KOPT-K1 (cell line): ENCODE measurements around the gene ARHGEF6.
"Not testable (repeated sequence)": the region's sequence is repeated elsewhere in the genome, so short reads cannot be mapped to it uniquely, and the experiment has no call there.

Experiments
- H3K27ac ChIP-seq: fragments of 200-600 bp; sonication (generic); 2 replicates; pipeline ENCODE4 v1.5.1; 2016; ENCODE audit warnings: antibody characterized with exemption, mild to moderate bottlenecking, low read depth, low read length; ENCODE audit not compliant: poor library complexity, severe bottlenecking
- H3K36me3 ChIP-seq: fragments of 200-600 bp; sonication (generic); 2 replicates; pipeline ENCODE4 v1.5.1; 2017; ENCODE audit warnings: antibody characterized with exemption, mild to moderate bottlenecking, low read length, moderate library complexity; ENCODE audit not compliant: insufficient read depth
- H3K9me3 ChIP-seq: fragments of 200-600 bp; sonication (generic); 2 replicates; pipeline ENCODE4 v1.5.1; 2017; ENCODE audit warnings: antibody characterized with exemption, low read length, mild to moderate bottlenecking; ENCODE audit not compliant: insufficient read depth, poor library complexity, severe bottlenecking

ARHGEF6 gene, protein sequence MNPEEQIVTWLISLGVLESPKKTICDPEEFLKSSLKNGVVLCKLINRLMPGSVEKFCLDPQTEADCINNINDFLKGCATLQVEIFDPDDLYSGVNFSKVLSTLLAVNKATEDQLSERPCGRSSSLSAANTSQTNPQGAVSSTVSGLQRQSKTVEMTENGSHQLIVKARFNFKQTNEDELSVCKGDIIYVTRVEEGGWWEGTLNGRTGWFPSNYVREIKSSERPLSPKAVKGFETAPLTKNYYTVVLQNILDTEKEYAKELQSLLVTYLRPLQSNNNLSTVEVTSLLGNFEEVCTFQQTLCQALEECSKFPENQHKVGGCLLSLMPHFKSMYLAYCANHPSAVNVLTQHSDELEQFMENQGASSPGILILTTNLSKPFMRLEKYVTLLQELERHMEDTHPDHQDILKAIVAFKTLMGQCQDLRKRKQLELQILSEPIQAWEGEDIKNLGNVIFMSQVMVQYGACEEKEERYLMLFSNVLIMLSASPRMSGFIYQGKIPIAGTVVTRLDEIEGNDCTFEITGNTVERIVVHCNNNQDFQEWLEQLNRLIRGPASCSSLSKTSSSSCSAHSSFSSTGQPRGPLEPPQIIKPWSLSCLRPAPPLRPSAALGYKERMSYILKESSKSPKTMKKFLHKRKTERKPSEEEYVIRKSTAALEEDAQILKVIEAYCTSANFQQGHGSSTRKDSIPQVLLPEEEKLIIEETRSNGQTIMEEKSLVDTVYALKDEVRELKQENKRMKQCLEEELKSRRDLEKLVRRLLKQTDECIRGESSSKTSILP

GRCh38 chrX:136780763-136781162 lies at the start of gene ARHGEF6:
Gene ARHGEF6 (minus strand): TSS chrX:136780932. CDS start chrX:136780882, 50 bp downstream.
- Histone ChIP-seq H3K9me3 (no peaks in the 10 kb centered on the region), H3K27ac (peak within 1 kb of the TSS; percentile 95), H3K36me3 (peaks cover 16% of the 10 kb centered on the region; the same call in 1 of the 2 replicates)

DNA sequence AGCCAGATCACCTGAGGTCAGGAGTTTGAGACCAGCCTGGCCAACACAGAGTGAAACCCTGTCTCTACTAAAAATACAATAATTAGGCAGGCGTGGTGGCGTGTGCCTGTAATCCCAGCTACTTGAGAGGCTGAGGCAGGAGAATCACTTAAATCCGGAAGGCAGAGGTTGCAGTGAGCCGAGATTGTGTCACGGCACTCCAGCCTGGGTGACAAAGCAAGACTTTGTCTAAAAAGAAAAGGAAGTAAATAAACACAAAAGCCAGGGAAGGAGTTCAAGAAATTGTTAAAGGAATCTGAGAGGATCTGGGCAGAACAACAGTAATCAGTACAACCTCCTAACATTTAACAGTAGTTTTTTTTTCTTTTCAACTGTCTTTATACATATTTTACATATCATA lies 48.7 kb upstream of the ARHGEF6 start:
- no peak overlapping the region for H3K27ac ChIP-seq
- H3K36me3 ChIP-seq, result no peaks in the 10 kb centered on the region
- no peaks in the 10 kb centered on the region for H3K9me3 ChIP-seq

GRCh38 chrX:136828830-136829229 lies 48.1 kb upstream of the ARHGEF6 start:
- Histone ChIP-seq H3K27ac (no peak overlapping the region), H3K36me3 (no peaks in the 10 kb centered on the region), H3K9me3 (no peaks in the 10 kb centered on the region)

- H3K27ac ChIP-seq, result no peak overlapping the region
- no peaks in the 10 kb centered on the region for H3K36me3 ChIP-seq
- no peaks in the 10 kb centered on the region for H3K9me3 ChIP-seq
These were observed 46.3 kb upstream of the ARHGEF6 start for GRCh38 chrX:136827026-136827425.

- Histone ChIP-seq H3K9me3 (no peaks in the 10 kb centered on the region), H3K36me3 (no peaks in the 10 kb centered on the region), H3K27ac (no peak overlapping the region)
These were observed 45.0 kb upstream of the ARHGEF6 start for GRCh38 chrX:136825771-136826170.

- no peaks in the 10 kb centered on the region for H3K36me3 ChIP-seq
- H3K27ac ChIP-seq, result no peak overlapping the region
- no peaks in the 10 kb centered on the region for H3K9me3 ChIP-seq
These were observed 42.4 kb upstream of the ARHGEF6 start for GRCh38 chrX:136823175-136823574.

DNA sequence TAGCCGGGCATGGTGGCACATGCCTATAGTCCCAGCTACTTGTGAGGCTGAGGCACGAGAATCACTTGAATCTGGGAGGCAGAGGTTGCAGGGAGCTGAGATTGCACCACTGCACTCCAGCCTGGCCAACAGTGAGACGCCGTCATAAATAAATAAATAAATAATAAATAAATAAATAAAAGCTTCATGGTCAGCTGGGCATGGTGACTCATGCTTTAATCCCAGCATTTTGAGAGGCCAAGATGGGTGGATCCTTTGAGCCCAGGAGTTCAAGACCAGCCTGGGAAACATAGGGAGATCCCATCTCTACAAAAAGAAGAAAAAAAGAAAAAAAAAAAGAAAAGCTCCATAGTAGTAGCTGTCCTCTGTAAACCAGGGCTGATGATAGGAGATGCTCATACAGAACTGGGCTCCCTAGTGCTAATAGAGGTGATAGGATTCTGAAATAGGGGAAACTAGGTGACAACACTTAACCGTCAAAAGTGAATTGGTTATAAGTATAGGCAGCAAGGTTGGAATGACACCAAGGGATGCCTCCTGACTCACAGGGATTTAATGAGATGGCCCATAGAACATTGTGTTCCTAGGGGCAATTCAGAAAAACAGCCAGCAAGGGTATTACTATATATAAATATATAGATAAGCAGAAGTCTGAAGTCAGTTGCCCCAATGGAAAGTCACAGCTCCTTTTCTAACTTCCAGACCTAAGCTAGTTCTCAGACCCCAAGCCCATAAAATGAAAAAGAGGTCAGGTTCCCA lies 41.8 kb upstream of the ARHGEF6 start:
- H3K27ac ChIP-seq, result no peak overlapping the region
- no peaks in the 10 kb centered on the region for H3K9me3 ChIP-seq
- H3K36me3 ChIP-seq, result no peaks in the 10 kb centered on the region

DNA sequence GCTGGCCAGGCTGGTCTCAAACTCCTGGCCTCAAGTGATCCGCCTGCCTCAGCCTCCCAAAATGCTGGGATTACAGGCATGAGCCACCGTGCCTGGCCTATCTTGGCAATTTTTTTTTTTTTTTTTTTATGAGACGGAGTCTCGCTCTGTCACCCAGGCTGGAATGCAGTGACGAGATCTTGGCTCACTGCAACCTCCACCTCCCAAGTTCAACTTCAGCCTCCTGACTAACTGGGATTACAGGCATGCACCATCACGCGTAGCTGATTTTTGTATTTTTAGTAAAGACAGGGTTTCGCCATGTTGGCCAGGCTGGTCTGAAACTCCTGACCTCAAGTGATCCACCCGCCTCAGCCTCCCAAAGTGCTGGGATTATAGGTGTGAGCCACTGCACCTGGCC lies 39.0 kb upstream of the ARHGEF6 start:
- not testable (repeated sequence) for H3K27ac ChIP-seq, H3K9me3 ChIP-seq, H3K36me3 ChIP-seq

- no peak overlapping the region for H3K27ac ChIP-seq
- H3K36me3 ChIP-seq, result no peaks in the 10 kb centered on the region
These were observed 38.4 kb upstream of the ARHGEF6 start for GRCh38 chrX:136819031-136819703.

GRCh38 chrX:136816975-136817374 lies 36.2 kb upstream of the ARHGEF6 start:
- H3K36me3 ChIP-seq, result no peaks in the 10 kb centered on the region
- H3K9me3 ChIP-seq, result no peaks in the 10 kb centered on the region
- no peak overlapping the region for H3K27ac ChIP-seq

More at GRCh38 chrX:136819031-136819703, 38.4 kb upstream of the ARHGEF6 start:
- H3K9me3 ChIP-seq, result no peaks in the 10 kb centered on the region

GRCh38 chrX:136814847-136815750 lies 34.4 kb upstream of the ARHGEF6 start:
- H3K27ac ChIP-seq, result no peak overlapping the region
- H3K36me3 ChIP-seq, result no peaks in the 10 kb centered on the region
- H3K9me3 ChIP-seq, result no peaks in the 10 kb centered on the region

DNA sequence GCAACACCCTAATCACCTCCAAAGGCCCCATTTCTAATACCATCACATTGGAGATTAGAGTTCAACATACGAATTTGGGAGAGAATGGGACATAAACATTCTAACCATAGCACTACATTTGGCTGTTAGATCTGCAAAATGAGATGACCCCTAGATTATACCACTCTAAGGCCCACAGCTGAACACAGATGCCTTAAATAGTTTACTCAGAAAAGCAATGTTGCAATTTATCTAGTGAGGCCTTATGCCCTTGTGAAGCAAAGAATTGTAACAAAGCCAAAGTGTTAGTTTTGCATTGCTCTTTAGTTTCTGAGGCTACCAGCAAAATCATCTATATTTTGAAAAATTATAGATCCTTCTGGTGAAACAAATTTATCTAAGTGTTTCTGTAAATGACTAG lies 31.6 kb upstream of the ARHGEF6 start:
- H3K36me3 ChIP-seq, result no peaks in the 10 kb centered on the region
- H3K27ac ChIP-seq, result peak overlapping the region; percentile 94
- no peaks in the 10 kb centered on the region for H3K9me3 ChIP-seq

GRCh38 chrX:136810493-136810892 lies 29.8 kb upstream of the ARHGEF6 start:
- Histone ChIP-seq H3K36me3 (no peaks in the 10 kb centered on the region), H3K9me3 (no peaks in the 10 kb centered on the region), H3K27ac (peak overlapping the region; percentile 94)

GRCh38 chrX:136806891-136807410 lies 26.2 kb upstream of the ARHGEF6 start:
- H3K9me3 ChIP-seq, result no peaks in the 10 kb centered on the region
- peak overlapping the region; percentile 34 for H3K27ac ChIP-seq
- no peaks in the 10 kb centered on the region for H3K36me3 ChIP-seq
